HG03196 (cell line): ENCODE results near the gene SESN3.
"Not testable (repeated sequence)": the region's sequence is repeated elsewhere in the genome, so short reads cannot be mapped to it uniquely, and the experiment has no call there.

Experiments
- ATAC-seq: cut with Tn5 transposase; IDR thresholded peaks from one replicate; pipeline ENCODE4 v1.9.1; 2021; ENCODE audit not compliant: unreplicated experiment

The SESN3 gene

DNA sequence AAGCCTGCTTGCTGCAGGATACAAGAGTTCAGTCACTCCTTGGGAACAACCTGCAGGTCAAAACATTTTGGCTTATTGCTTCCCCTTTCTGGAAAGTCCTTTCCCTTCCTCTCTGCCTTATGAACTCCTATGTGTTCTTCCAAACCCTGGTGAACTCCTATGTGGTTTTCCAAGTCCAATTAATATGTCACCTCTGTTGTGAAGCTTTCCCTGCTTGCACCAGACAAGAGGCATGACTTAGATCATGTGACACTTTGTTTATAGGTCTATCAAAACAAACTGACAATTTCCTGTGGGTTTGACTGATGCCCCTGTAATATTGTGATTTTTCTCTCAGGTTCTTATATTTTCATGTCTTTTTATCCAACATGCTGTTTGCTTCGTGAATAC, 77.2 kb downstream of the SESN3 start:
- ATAC-seq, result no peak

DNA sequence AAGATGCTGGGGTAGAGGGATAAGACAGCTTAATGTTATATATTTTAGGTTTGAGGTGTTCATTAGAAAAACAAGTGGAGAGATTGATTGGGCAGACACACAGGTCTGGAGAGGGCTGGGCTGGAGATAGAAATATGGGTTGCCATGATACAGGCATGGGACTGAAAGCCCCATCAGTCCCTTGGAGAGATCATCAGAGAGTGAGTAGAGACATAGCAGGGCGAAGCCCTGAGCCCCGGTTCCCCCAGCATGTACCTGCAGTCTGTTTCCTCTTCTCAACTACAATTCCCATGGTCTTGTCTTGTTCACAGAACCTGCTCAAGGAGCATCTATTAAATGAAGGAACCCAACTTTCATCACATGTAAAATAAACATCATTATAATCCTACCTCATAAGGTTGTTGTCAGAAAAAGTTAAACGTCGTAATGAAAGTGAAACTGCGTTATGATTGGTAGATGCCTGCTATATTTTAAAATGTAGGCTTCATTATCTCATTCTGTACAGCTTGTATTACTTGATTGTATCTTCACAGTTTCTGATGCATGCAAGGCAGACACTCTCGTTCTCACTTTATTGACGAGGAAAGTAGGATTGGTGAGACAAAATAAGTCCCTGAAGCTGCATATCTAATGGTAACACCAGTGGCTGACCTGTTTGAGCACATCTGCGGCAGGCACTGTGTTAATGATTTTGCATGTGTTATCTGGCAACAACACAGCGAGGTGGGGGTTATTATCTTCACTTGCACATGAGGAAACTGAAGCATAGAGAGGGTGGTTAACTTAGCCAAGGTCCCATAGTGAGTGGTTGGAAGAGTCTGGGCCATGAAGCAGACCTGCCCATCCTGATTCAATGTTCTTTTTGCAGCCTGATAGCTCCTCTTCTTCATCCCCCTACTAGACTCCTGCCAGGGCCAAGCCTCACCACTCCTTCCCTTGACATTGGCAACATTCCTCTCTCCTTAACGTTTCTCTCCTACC, 77.8 kb downstream of the SESN3 start:
- ATAC-seq, result no peak

- peak; percentile 86 for ATAC-seq
These were observed 79.9 kb downstream of the SESN3 start for GRCh38 chr11:95150956-95151684.

GRCh38 chr11:95149651-95150364, 81.2 kb downstream of the SESN3 start:
- ATAC-seq, result no peak

DNA sequence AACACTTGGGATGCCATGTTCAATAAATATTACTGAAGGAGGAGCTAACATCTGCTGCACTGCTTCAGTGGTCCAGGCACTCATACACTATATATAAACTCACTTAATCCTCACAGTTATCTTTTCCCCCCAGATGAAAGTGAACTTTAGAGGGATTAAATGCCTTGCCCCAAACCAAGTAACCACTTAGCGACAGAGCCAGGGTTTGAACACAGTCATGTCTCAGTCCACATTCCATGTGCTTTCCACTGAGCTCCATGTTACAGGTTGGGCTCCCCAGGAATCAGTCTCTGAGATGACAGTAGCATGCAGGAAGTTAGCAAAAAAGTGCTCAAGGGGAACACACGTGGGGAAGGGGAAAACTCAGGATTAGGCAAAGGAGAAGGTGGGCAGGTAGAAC, 82.1 kb downstream of the SESN3 start:
- no peak for ATAC-seq

GRCh38 chr11:95148406-95148805, 82.6 kb downstream of the SESN3 start:
- ATAC-seq, result no peak

DNA sequence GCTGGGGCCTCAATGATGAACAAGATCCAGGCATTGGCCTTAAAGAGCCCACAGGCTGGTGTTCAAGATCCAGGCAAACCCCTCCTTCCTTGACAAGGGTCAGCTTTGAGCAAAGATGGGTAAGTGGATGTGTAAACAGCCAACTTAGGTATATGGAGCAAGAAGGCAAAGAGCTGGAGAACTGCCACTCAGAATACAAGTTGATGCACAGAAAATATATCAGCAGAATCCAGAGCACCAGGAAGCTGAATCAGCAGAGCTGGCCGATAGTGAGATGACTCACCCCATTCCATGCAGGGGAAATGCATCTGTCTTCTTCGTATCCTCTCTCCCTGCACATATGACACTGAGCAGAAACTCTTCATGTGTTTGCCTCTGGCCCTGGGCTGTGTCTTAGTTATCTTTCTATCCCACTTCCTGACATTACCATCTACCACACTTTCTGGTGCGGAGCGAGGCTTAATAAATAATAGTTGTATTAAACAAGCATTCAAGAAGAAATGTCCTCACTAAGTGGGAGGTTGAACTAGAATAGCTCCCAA, 83.6 kb downstream of the SESN3 start:
- ATAC-seq, result no peak

GRCh38 chr11:95145430-95146060, 85.5 kb downstream of the SESN3 start:
- no peak for ATAC-seq

- no peak for ATAC-seq
These were observed 86.4 kb downstream of the SESN3 start for GRCh38 chr11:95144313-95145235.

DNA sequence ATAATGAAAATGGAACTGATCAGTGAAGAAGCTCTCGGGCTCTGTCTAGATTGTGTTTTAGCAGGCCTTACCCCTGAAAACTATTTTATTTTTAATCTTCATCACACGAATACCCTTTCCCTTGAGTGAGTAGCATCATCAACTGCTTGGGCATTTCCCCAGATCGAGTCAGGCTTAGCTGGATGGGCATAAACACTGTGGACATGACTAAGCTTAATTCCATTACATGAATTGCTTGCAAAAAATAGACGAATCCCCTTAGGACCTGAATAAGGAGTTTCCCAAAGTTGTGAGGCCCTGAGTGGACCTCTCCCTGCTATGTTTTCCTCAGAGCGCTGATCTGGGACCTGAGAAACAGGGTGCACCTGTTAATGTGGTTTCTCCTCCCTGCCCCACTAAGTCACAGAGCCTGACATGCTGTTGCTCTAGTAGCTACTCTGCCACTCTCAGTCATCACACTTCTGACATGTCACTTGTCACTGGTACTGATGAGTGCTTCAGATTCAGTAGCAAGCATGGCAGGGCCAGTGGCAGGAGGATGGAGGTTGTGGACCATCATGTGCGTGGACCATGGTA, 87.8 kb downstream of the SESN3 start:
- ATAC-seq, result no peak

GRCh38 chr11:95142431-95142830, 88.6 kb downstream of the SESN3 start:
- no peak for ATAC-seq

DNA sequence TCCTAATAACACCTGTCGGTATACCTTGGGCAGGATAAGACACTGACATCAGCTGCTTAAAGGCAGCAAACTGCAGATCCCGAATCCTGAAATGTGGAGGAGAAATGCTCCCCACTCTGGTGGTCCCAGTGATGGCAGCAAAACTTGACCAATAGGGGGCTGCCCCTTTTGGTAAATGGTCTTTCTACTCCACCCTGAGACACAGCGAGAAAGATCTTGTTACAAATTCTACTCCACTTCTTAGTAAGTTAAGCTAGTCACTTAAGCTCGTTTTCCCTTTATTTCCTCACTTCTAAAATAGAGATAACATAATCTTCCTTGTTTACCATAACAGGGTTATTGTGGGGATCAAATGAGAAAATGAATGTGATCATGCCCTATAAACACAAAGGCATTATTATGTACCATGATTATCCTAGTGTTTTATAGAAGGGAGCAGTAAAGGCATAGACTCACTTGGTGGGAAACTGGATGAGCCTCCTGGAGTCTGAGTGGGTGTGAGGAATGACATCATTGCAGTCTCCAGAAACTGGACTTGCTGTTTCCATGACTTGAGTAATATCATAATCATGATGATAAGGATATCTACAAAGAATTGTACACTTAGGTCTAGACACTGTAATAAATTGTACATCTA, 90.5 kb downstream of the SESN3 start:
- no peak for ATAC-seq

GRCh38 chr11:95138448-95138847, 92.6 kb downstream of the SESN3 start:
- peak; percentile 77 for ATAC-seq

GRCh38 chr11:95137299-95137698, 93.7 kb downstream of the SESN3 start:
- no peak for ATAC-seq

- ATAC-seq, result not testable (repeated sequence)
These were observed 94.3 kb downstream of the SESN3 start for GRCh38 chr11:95136747-95137146.

- no peak for ATAC-seq
These were observed 95.1 kb downstream of the SESN3 start for GRCh38 chr11:95135880-95136279.

GRCh38 chr11:95135155-95135554, 95.8 kb downstream of the SESN3 start:
- no peak for ATAC-seq

DNA sequence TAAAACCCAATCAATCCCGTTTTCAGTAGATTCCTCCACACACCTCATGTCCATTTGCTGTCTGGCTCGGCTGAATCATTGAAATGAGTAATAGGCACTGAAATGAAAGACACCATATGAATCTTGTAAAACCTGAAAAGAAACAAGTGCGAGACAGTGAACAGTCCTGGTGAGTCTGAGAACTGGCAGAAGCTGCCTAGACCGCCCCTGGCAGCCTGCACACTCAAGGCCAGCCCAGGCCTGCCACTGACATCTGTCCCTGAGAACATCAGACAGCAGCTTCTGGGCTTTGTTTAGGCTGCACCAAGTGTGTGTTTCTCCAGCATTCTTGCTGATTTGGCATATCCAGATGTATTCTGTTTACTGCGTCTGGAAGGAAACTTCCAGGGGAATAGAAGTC, 96.5 kb downstream of the SESN3 start:
- no peak for ATAC-seq

- no peak for ATAC-seq
These were observed 98.0 kb downstream of the SESN3 start for GRCh38 chr11:95132956-95133355.
